SK-N-SH treated with all-trans-retinoic acid at 6 μM for 48 hours (cell line): ENCODE measurements around the gene PPT2.

ENCODE experiments used
- ATAC-seq: fragments of 200-7000 bp; cut with Tn5 transposase; 3 replicates; pipeline ENCODE4 v1.9.1; 2020; ENCODE audit warnings: mild to moderate bottlenecking, moderate library complexity
- ARNTL ChIP-seq: fragments of 450-650 bp; formaldehyde crosslinking; IDR thresholded peaks from 2 replicates; pipeline ENCODE4 v1.5.0; 2020; ENCODE audit warnings: low read depth, mild to moderate bottlenecking, moderate library complexity, borderline replicate concordance
- BACH2 ChIP-seq: fragments of 250-450 bp; sonication (Bioruptor Pico); IDR thresholded peaks from 2 replicates; pipeline ENCODE4 v1.9.0; 2021; ENCODE audit warnings: mild to moderate bottlenecking, borderline replicate concordance
- CSDC2 ChIP-seq: fragments of 250-450 bp; sonication (Bioruptor Pico); IDR thresholded peaks from 2 replicates; pipeline ENCODE4 v1.5.0; 2020; ENCODE audit warnings: mild to moderate bottlenecking, moderate library complexity
- CSRNP3 ChIP-seq: fragments of 250-450 bp; sonication (Bioruptor Pico); IDR thresholded peaks from 2 replicates; pipeline ENCODE4 v1.5.1; 2021; ENCODE audit warnings: mild to moderate bottlenecking, moderate library complexity
- ESRRG ChIP-seq: fragments of 250-450 bp; sonication (Bioruptor Pico); IDR thresholded peaks from 2 replicates; pipeline ENCODE4 v1.6.1; 2021; ENCODE audit warnings: mild to moderate bottlenecking
- GLIS3 ChIP-seq: fragments of 250-450 bp; sonication (Bioruptor Pico); IDR thresholded peaks from 2 replicates; pipeline ENCODE4 v1.5.0; 2020; ENCODE audit warnings: mild to moderate bottlenecking, moderate library complexity
- ISL1 ChIP-seq: fragments of 250-450 bp; sonication (Bioruptor Pico); IDR thresholded peaks from 2 replicates; pipeline ENCODE4 v2.1.2; 2022; ENCODE audit warnings: mild to moderate bottlenecking, moderate library complexity
- OSR1 ChIP-seq: fragments of 250-450 bp; sonication (Bioruptor Pico); IDR thresholded peaks from 2 replicates; pipeline ENCODE4 v1.8.0; 2022; ENCODE audit warnings: moderate library complexity, mild to moderate bottlenecking, inconsistent platforms
- PATZ1 ChIP-seq: fragments of 250-450 bp; sonication (Bioruptor Pico); IDR thresholded peaks from 2 replicates; pipeline ENCODE4 v1.8.0; 2020; ENCODE audit warnings: mild to moderate bottlenecking, moderate library complexity, borderline replicate concordance
- POU6F1 ChIP-seq: fragments of 250-450 bp; sonication (Bioruptor Pico); IDR thresholded peaks from 2 replicates; pipeline ENCODE4 v1.8.0; 2021; ENCODE audit warnings: low read depth, mild to moderate bottlenecking, moderate library complexity, borderline replicate concordance
- PPARA ChIP-seq: fragments of 250-450 bp; sonication (Bioruptor Pico); IDR thresholded peaks from 2 replicates; pipeline ENCODE4 v1.5.0; 2020; ENCODE audit warnings: mild to moderate bottlenecking, borderline replicate concordance
- RARB ChIP-seq: fragments of 250-450 bp; sonication (Bioruptor Pico); IDR thresholded peaks from 2 replicates; pipeline ENCODE4 v1.8.0; 2021; ENCODE audit warnings: mild to moderate bottlenecking, moderate library complexity
- SNAI2 ChIP-seq: fragments of 250-450 bp; sonication (Bioruptor Pico); IDR thresholded peaks from 2 replicates; pipeline ENCODE4 v1.5.0; 2020; ENCODE audit warnings: mild to moderate bottlenecking, moderate library complexity
- TCF4 ChIP-seq: fragments of 250-450 bp; sonication (Bioruptor Pico); IDR thresholded peaks from 2 replicates; pipeline ENCODE4 v1.8.0; 2021; ENCODE audit warnings: mild to moderate bottlenecking, moderate library complexity, borderline replicate concordance
- TOX ChIP-seq: fragments of 250-450 bp; sonication (Bioruptor Pico); IDR thresholded peaks from 2 replicates; pipeline ENCODE4 v1.8.0; 2021; ENCODE audit warnings: mild to moderate bottlenecking, moderate library complexity, borderline replicate concordance
- ZC3H10 ChIP-seq: fragments of 250-450 bp; sonication (Bioruptor Pico); IDR thresholded peaks from 2 replicates; pipeline ENCODE4 v1.5.1; 2021; ENCODE audit warnings: mild to moderate bottlenecking, moderate library complexity
- ZFP3 ChIP-seq: fragments of 250-450 bp; sonication (Bioruptor Pico); IDR thresholded peaks from 2 replicates; pipeline ENCODE4 v1.5.0; 2020; ENCODE audit warnings: mild to moderate bottlenecking, moderate library complexity
- ZFP30 ChIP-seq: fragments of 450-650 bp; formaldehyde crosslinking; IDR thresholded peaks from 2 replicates; pipeline ENCODE4 v1.5.0; 2022; ENCODE audit warnings: mild to moderate bottlenecking, moderate library complexity
- ZNF565 ChIP-seq: fragments of 450-650 bp; formaldehyde crosslinking; conservative IDR thresholded peaks from 2 replicates; pipeline ENCODE4 v1.5.0; 2020; ENCODE audit warnings: low read depth, mild to moderate bottlenecking, moderate library complexity
- ZNF70 ChIP-seq: fragments of 450-650 bp; formaldehyde crosslinking; IDR thresholded peaks from 2 replicates; pipeline ENCODE4 v1.5.0; 2020; ENCODE audit warnings: mild to moderate bottlenecking, moderate library complexity
- ZNF8 ChIP-seq: fragments of 450-650 bp; formaldehyde crosslinking; IDR thresholded peaks from 2 replicates; pipeline ENCODE4 v1.5.0; 2020; ENCODE audit warnings: mild to moderate bottlenecking, moderate library complexity
- TF ChIP-seq, protein P1 (sequence below): fragments of 250-450 bp; sonication (Bioruptor Pico); IDR thresholded peaks from 2 replicates; pipeline ENCODE4 v1.5.1; 2020; ENCODE audit warnings: low read depth, mild to moderate bottlenecking, moderate library complexity

Gene PPT2

GRCh38 chr6:32117461-32117860 lies 36.5 kb upstream of the PPT2 start:
- TF ChIP-seq TCF4 (CRISPR knock-in tag) (no peak), ZFP30 (CRISPR knock-in tag) (no peak), PPARA (no peak), CSRNP3 (CRISPR knock-in tag) (no peak), ZNF8 (CRISPR knock-in tag) (no peak), SNAI2 (CRISPR knock-in tag) (no peak), ARNTL (CRISPR knock-in tag) (no peak), ZC3H10 (CRISPR knock-in tag) (no peak), TOX (CRISPR knock-in tag) (no peak), CSDC2 (CRISPR knock-in tag) (no peak), ESRRG (CRISPR knock-in tag) (no peak), ZFP3 (CRISPR knock-in tag) (no peak), GLIS3 (CRISPR knock-in tag) (no peak)
- TF ChIP-seq, protein P1, sequence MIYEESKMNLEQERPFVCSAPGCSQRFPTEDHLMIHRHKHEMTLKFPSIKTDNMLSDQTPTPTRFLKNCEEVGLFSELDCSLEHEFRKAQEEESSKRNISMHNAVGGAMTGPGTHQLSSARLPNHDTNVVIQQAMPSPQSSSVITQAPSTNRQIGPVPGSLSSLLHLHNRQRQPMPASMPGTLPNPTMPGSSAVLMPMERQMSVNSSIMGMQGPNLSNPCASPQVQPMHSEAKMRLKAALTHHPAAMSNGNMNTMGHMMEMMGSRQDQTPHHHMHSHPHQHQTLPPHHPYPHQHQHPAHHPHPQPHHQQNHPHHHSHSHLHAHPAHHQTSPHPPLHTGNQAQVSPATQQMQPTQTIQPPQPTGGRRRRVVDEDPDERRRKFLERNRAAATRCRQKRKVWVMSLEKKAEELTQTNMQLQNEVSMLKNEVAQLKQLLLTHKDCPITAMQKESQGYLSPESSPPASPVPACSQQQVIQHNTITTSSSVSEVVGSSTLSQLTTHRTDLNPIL (CRISPR knock-in tag), result no peak
- no peak for ATAC-seq

DNA sequence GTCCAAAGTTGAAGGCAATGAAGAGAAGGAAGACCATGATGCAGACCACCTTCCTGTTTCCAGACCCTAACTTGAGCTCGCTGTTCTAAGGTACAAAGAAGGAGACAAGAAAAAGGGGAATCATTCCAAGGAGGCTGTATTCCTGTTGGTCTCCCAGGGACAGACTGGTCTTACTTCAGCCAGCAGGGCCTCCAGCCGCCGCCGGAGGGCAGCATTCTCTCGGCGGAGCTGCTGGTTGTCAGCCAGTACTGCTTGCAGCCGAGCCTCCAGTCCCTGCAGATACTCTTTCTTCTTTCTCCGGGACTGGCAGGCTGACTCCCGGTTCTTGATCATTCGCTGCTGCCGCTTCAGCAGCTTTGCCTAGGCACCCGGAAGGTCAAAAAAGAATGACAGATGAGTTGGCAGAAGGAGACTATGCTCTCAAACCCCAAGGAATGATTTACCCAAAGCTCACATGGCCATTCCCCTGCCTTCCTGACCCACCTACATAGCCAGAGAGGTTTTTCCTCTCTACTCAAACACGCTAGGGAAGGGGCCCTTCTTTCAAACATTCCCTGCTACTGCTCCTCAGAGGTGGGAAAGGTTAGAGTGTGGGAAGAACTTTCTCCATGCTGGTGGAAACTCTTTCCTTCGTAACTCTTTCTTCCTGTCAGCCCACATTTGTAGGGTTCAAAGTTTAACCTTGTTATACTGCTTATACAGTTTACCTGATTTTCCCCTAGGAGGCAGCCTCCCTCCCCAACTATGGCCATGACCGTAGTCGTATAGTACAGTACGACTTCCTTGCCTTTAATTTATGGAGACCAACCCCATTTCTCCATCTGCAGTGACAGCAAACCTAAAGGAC lies 34.9 kb upstream of the PPT2 start:
- peak; percentile 90 for ATAC-seq
- TF ChIP-seq ZNF70 (CRISPR knock-in tag) (no peak), ESRRG (CRISPR knock-in tag) (no peak), RARB (no peak), ISL1 (no peak), SNAI2 (CRISPR knock-in tag) (no peak), PPARA (no peak), TOX (CRISPR knock-in tag) (no peak), BACH2 (CRISPR knock-in tag) (no peak), PATZ1 (no peak), POU6F1 (CRISPR knock-in tag) (no peak), ZNF565 (CRISPR knock-in tag) (no peak), ZC3H10 (CRISPR knock-in tag) (no peak), ZFP3 (CRISPR knock-in tag) (no peak), ARNTL (CRISPR knock-in tag) (no peak), TCF4 (CRISPR knock-in tag) (no peak), CSRNP3 (CRISPR knock-in tag) (no peak), ZFP30 (CRISPR knock-in tag) (no peak)

DNA sequence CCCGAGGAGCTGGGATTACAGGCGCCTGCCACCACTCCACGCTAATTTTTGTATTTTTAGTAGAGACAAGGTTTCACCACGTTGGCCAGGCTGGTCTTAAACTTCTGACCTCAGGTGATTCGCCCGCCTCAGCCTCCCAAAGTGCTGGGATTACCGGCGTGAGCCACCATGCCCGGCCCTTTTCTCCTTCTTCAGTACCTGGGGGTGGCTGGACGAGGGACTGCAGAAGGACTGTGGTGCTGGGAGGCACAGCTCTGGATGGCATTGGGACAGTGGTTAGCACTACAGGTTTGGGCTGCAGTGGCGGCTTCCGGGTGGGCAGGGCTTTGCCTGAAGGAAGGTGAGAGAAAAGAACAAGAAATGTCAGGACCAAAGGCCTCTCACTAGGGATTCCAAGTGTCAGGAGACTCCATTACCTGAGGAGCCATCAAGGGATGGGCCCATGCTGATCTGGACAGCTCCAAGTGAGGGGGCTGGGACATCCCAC lies 33.3 kb upstream of the PPT2 start:
- ATAC-seq, result no peak
- TF ChIP-seq ZC3H10 (CRISPR knock-in tag) (no peak), CSDC2 (CRISPR knock-in tag) (no peak), ZFP3 (CRISPR knock-in tag) (no peak), ZFP30 (CRISPR knock-in tag) (no peak), ARNTL (CRISPR knock-in tag) (no peak), ZNF8 (CRISPR knock-in tag) (no peak), OSR1 (CRISPR knock-in tag) (no peak), TOX (CRISPR knock-in tag) (no peak), ISL1 (no peak), ZNF70 (CRISPR knock-in tag) (no peak)
